Trophoblast cell (in vitro differentiated cells and primary cell): ENCODE measurements around the gene CYTH1.

Source experiments
- DNase-seq, 2 donors: peaks; one replicate each; pipeline ENCODE4 v3.0.0-alpha.2; 2016
- H2AFZ ChIP-seq: 2 replicates; pipeline ENCODE4 v1.6.1; 2013; ENCODE audit warnings: low read length, moderate library complexity, mild to moderate bottlenecking; ENCODE audit not compliant: insufficient read depth, poor library complexity
- H2AK5ac ChIP-seq: 2 replicates; pipeline ENCODE4 v1.6.1; 2013; ENCODE audit warnings: mild to moderate bottlenecking, low read length
- H2BK120ac ChIP-seq: 2 replicates; pipeline ENCODE4 v1.6.1; 2013; ENCODE audit warnings: low read length, mild to moderate bottlenecking, moderate library complexity; ENCODE audit not compliant: insufficient read depth, poor library complexity
- H2BK12ac ChIP-seq: 2 replicates; pipeline ENCODE4 v1.6.1; 2013; ENCODE audit warnings: mild to moderate bottlenecking, low read length, moderate library complexity
- H2BK5ac ChIP-seq: 2 replicates; pipeline ENCODE4 v1.6.1; 2013; ENCODE audit warnings: low read length, low read depth, moderate library complexity, mild to moderate bottlenecking; ENCODE audit not compliant: poor library complexity
- H3K14ac ChIP-seq: 2 replicates; pipeline ENCODE4 v1.6.1; 2013; ENCODE audit warnings: mild to moderate bottlenecking, low read length
- H3K18ac ChIP-seq: 2 replicates; pipeline ENCODE4 v1.6.1; 2013; ENCODE audit warnings: mild to moderate bottlenecking, low read length
- H3K23ac ChIP-seq: 2 replicates; pipeline ENCODE4 v1.6.1; 2013; ENCODE audit warnings: low read length
- H3K27ac ChIP-seq: 2 replicates; pipeline ENCODE4 v1.5.1; 2013; ENCODE audit warnings: low read depth, mild to moderate bottlenecking, inconsistent platforms, low read length, moderate library complexity
- H3K27me3 ChIP-seq: 2 replicates; pipeline ENCODE4 v1.6.1; 2013; ENCODE audit warnings: inconsistent platforms, mild to moderate bottlenecking, low read length, moderate library complexity; ENCODE audit not compliant: insufficient read depth
- H3K36me3 ChIP-seq, 2 experiments: 1 replicate in 1 of 2; 2 replicates in 1 of 2; pipeline ENCODE4 v1.6.1; 2013; ENCODE audit warnings: low read length in 2 of 2, mild to moderate bottlenecking in 2 of 2, moderate library complexity in 1 of 2; ENCODE audit not compliant: insufficient read depth in 2 of 2, control insufficient read depth in 1 of 2
- H3K4ac ChIP-seq: 2 replicates; pipeline ENCODE4 v1.6.1; 2013; ENCODE audit warnings: low read depth, mild to moderate bottlenecking, low read length, moderate library complexity
- H3K4me1 ChIP-seq, 2 experiments: 1 replicate in 1 of 2; 2 replicates in 1 of 2; pipeline ENCODE4 v1.6.1; 2013; ENCODE audit warnings: low read length in 2 of 2, mild to moderate bottlenecking in 2 of 2, moderate library complexity in 1 of 2; ENCODE audit not compliant: insufficient read depth in 2 of 2, control insufficient read depth in 1 of 2
- H3K4me2 ChIP-seq: 2 replicates; pipeline ENCODE4 v1.6.1; 2013; ENCODE audit warnings: inconsistent platforms, mild to moderate bottlenecking, low read length, moderate library complexity
- H3K4me3 ChIP-seq: 2 replicates; pipeline ENCODE4 v1.5.1; 2013; ENCODE audit warnings: mild to moderate bottlenecking, low read depth, low read length, inconsistent platforms
- H3K79me1 ChIP-seq: one replicate; pipeline ENCODE4 v1.6.1; 2013; ENCODE audit warnings: low read length
- H3K79me2 ChIP-seq: 2 replicates; pipeline ENCODE4 v1.6.1; 2013; ENCODE audit warnings: low read length, mild to moderate bottlenecking; ENCODE audit not compliant: control insufficient read depth, insufficient read depth, poor library complexity
- H3K9ac ChIP-seq: 2 replicates; pipeline ENCODE4 v1.6.1; 2013; ENCODE audit warnings: mild to moderate bottlenecking, low read length
- H3K9me3 ChIP-seq: 2 replicates; pipeline ENCODE4 v1.6.1; 2013; ENCODE audit warnings: low read depth, mild to moderate bottlenecking, control low read depth, inconsistent platforms, low read length; ENCODE audit not compliant: insufficient read depth
- H4K12ac ChIP-seq: 2 replicates; pipeline ENCODE4 v1.6.1; 2013; ENCODE audit warnings: low read depth, mild to moderate bottlenecking, low read length, moderate library complexity
- H4K8ac ChIP-seq: 2 replicates; pipeline ENCODE4 v1.6.1; 2013; ENCODE audit warnings: low read depth, mild to moderate bottlenecking, low read length, moderate library complexity
- H4K91ac ChIP-seq: one replicate; pipeline ENCODE4 v1.6.1; 2013; ENCODE audit warnings: low read depth, mild to moderate bottlenecking, low read length, moderate library complexity
- WGBS: extraction: QIAGEN DNeasy Blood & Tissue Kit; methylation state at CpG from one replicate; pipeline ENCODE4 v1.1.7; 2013; ENCODE audit warnings: missing lambda C conversion rate; ENCODE audit not compliant: insufficient read length, insufficient coverage; ENCODE audit errors: extremely low coverage; 5-methylcytosine and 5-hydroxymethylcytosine counted together

Gene CYTH1

DNA sequence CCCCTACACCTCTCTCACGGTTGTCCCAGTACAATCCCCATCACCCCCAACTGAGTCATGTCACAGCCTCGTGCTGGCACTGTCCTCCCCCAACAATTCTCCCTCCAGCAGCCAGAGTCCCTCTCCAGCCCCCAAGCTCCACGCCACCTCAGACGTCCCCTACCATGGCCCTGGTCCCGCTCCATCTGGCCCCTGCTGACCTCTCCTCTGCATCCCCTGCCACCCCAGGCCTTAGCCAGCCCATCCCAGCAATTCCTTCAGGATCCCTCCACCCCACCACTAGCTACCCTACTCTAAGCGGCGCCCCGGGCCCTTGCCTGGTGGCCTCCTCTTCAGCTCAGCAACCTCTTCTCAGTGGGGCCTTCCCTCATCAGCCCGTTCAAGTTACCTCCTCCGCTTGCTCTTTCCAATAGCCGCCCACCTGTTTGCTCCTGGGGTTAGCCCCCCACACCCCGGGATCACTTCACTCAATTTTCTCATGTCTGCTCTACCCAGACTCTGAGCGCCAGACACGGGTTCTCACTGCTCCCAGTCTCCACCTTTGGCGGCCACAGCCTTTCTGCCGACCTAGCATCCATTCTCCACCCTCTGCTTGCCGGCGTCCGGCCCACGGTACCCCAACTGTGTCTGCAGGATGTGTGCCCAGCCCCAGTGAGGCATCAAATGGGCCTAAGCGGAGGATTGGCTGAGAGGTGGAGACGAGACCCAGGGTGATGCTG is 112.7 kb downstream of the CYTH1 start:
- no peak overlapping the region for H4K12ac ChIP-seq
- H3K79me2 ChIP-seq: no peaks in the 10 kb centered on the region
- H4K8ac ChIP-seq: no peak overlapping the region
- peaks cover under 1 to 6% of the 10 kb centered on the region in 2 experiments for H3K36me3 ChIP-seq
- H2BK5ac ChIP-seq: no peak overlapping the region
- H3K79me1 ChIP-seq: peaks cover 10% of the 10 kb centered on the region
- no peak overlapping the region for H2AK5ac ChIP-seq
- H2BK12ac ChIP-seq: no peak overlapping the region
- no peak overlapping the region for H3K9ac ChIP-seq
- H2AFZ ChIP-seq: no peak overlapping the region
- no peak overlapping the region for H3K4me2 ChIP-seq
- DNase-seq: no peak
- no peaks in the 10 kb centered on the region for H3K9me3 ChIP-seq
- H3K4me1 ChIP-seq: peaks cover 9 to 10% of the 10 kb centered on the region in 2 experiments
- H3K4ac ChIP-seq: no peak overlapping the region
- H4K91ac ChIP-seq: no peak overlapping the region
- no CpG with 5 or more reads among the region's 22 CpGs for WGBS
- H2BK120ac ChIP-seq: no peak overlapping the region
- no peak overlapping the region for H3K23ac ChIP-seq
- H3K4me3 ChIP-seq: no peak overlapping the region
- H3K27ac ChIP-seq: no peak overlapping the region
- H3K18ac ChIP-seq: no peak overlapping the region
- no peaks in the 10 kb centered on the region for H3K27me3 ChIP-seq
- no peak overlapping the region for H3K14ac ChIP-seq

DNA sequence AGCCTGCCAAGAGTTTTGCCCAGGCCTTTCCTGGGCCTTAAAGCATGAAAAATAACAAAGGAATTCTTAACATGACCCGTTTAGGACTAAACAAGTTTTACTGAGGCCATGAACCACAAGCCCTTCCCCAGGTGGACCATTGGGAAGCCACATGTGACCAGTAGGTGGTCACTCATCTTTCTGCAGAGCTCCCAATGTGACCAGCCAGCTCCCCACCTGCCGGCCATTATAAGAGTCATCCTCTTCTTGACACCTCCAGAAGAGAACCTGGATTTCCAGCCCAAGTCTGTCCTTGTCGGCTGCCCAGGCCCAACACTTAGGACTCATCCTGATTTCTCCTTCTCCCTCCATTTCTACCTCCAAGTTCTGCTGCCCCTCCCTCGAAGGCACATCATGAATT is 113.2 kb downstream of the CYTH1 start:
- Histone ChIP-seq H3K4me1 (peaks cover 9 to 10% of the 10 kb centered on the region in 2 experiments), H3K27me3 (no peaks in the 10 kb centered on the region), H2AK5ac (no peak overlapping the region), H4K8ac (no peak overlapping the region), H3K23ac (no peak overlapping the region), H2BK120ac (no peak overlapping the region), H3K79me1 (peaks cover 10% of the 10 kb centered on the region), H4K12ac (no peak overlapping the region), H3K18ac (no peak overlapping the region), H2BK5ac (no peak overlapping the region), H3K36me3 (peaks cover 0 to 6% of the 10 kb centered on the region in 2 experiments), H4K91ac (no peak overlapping the region), H3K4me3 (no peak overlapping the region), H3K9me3 (peaks cover 2% of the 10 kb centered on the region), H3K27ac (no peak overlapping the region), H3K4me2 (no peak overlapping the region), H2BK12ac (no peak overlapping the region), H3K14ac (no peak overlapping the region), H3K4ac (no peak overlapping the region), H3K79me2 (no peaks in the 10 kb centered on the region), H3K9ac (no peak overlapping the region), H2AFZ (no peak overlapping the region)
- no CpG with 5 or more reads among the region's 4 CpGs for WGBS
- no peak for DNase-seq

DNA sequence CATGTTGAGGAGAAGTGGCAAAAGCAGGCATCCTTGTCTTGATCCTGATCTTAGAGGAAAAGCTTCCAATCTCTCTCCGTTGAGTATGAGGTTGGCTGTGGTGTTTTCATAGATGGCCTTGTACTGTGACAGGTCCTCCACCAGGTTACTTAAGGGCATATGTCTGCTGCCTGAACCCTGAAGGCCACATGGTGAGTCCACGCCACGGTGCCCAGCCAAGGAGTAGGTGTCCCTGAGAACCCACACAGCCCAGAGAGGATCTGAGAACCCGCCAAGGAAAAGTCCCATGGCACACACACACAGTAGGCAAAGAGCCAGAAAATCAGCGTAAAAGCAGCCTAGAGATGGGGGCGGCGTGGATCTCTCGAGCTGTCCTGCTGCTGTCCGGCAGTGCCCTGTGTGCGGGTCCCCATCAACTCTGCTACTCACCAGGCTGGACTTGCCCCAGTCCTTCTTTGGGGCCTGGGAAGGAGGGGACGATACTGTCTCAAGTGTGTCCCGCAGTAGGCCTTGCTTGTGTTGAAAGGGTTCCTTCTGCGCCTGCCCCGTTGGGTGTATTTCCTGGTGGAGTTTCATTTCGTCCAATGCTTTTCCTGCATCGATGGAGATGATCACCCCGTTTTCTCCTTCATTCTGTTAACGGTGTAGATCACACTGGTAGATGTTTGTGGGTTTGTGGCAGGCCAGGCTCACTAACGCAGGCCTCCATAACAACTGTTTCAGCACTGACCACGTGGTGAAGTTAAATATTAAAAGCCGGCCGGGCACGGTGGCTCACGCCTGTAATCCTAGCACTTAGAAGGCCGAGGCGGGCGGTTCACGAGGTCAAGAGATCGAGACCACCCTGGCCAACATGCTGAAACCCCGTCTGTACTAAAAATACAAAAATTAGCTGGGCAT is 114.1 kb downstream of the CYTH1 start:
- no peaks in the 10 kb centered on the region for H3K79me2 ChIP-seq
- no CpG with 5 or more reads among the region's 30 CpGs for WGBS
- H3K27me3 ChIP-seq: no peaks in the 10 kb centered on the region
- peaks cover 2% of the 10 kb centered on the region for H3K9me3 ChIP-seq
- H3K18ac ChIP-seq: no peak overlapping the region
- H2BK5ac ChIP-seq: no peak overlapping the region
- H2AK5ac ChIP-seq: no peak overlapping the region
- DNase-seq: no peak
- no peak overlapping the region for H2BK120ac ChIP-seq
- H3K4ac ChIP-seq: no peak overlapping the region
- peaks cover 8 to 9% of the 10 kb centered on the region in 2 experiments for H3K4me1 ChIP-seq
- no peak overlapping the region for H2BK12ac ChIP-seq
- H3K14ac ChIP-seq: no peak overlapping the region
- no peak overlapping the region for H3K4me2 ChIP-seq
- H4K8ac ChIP-seq: no peak overlapping the region
- H3K36me3 ChIP-seq: peaks cover 0 to 4% of the 10 kb centered on the region in 2 experiments
- no peak overlapping the region for H3K27ac ChIP-seq
- peaks cover 10% of the 10 kb centered on the region for H3K79me1 ChIP-seq
- no peak overlapping the region for H4K91ac ChIP-seq
- no peak overlapping the region for H3K23ac ChIP-seq
- H2AFZ ChIP-seq: no peak overlapping the region
- H4K12ac ChIP-seq: no peak overlapping the region
- H3K4me3 ChIP-seq: no peak overlapping the region
- H3K9ac ChIP-seq: no peak overlapping the region

DNA sequence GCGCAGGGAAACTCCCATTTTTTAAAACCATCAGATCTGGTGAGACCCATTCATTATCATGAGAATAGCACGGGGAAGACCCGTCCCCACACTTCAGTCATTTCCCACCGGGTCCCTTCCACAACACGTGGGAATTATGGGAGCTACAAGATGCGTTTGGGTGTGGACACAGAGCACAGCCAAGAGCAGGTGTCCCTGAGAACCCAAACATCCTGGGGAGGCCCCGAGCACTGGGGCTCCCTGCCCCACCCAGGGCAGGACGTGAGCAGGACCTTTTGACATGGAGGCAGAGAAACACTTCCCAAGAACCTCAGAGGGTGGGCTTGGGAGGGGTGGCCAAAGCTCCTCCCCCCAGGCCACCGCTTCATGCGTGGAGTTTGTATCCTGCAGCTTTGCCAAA is 115.0 kb downstream of the CYTH1 start:
- Histone ChIP-seq H2AFZ (no peak overlapping the region), H3K36me3 (peaks cover 0 to 4% of the 10 kb centered on the region in 2 experiments), H2BK12ac (no peak overlapping the region), H3K9ac (no peak overlapping the region), H3K4me1 (peaks cover 8 to 9% of the 10 kb centered on the region in 2 experiments), H3K27me3 (no peaks in the 10 kb centered on the region), H4K12ac (no peak overlapping the region), H3K4me3 (no peak overlapping the region), H3K23ac (no peak overlapping the region), H3K18ac (no peak overlapping the region), H3K4ac (no peak overlapping the region), H4K8ac (no peak overlapping the region), H3K79me2 (no peaks in the 10 kb centered on the region), H2BK120ac (no peak overlapping the region), H3K79me1 (peaks cover 10% of the 10 kb centered on the region), H2BK5ac (no peak overlapping the region), H2AK5ac (no peak overlapping the region), H3K9me3 (peaks cover 2% of the 10 kb centered on the region), H3K27ac (no peak overlapping the region), H4K91ac (no peak overlapping the region), H3K4me2 (no peak overlapping the region), H3K14ac (no peak overlapping the region)
- no peak for DNase-seq
- WGBS: no CpG with 5 or more reads among the region's 10 CpGs
